Mesenchymal stem cell (in vitro differentiated cells and primary cell): ENCODE results near the gene LDB3.

Experiments
- DNase-seq: peaks from one replicate; pipeline ENCODE4 v3.0.0-alpha.2; 2013
- H2AFZ ChIP-seq: one replicate; pipeline ENCODE4 v1.6.1; 2013; ENCODE audit warnings: low read depth, mild to moderate bottlenecking, control low read depth, inconsistent platforms, low read length, moderate library complexity
- H2AK5ac ChIP-seq: 2 replicates; pipeline ENCODE4 v1.6.1; 2013; ENCODE audit warnings: low read length, moderate library complexity, mild to moderate bottlenecking, inconsistent platforms; ENCODE audit not compliant: severe bottlenecking
- H2BK120ac ChIP-seq: one replicate; pipeline ENCODE4 v1.6.1; 2013; ENCODE audit warnings: low read depth, mild to moderate bottlenecking, inconsistent platforms, low read length, moderate library complexity
- H2BK12ac ChIP-seq, 2 experiments: one replicate each; pipeline ENCODE4 v1.6.1; 2013; ENCODE audit warnings: inconsistent platforms in 2 of 2, low read length in 2 of 2, mild to moderate bottlenecking in 2 of 2, moderate library complexity in 2 of 2, control low read depth in 1 of 2
- H2BK15ac ChIP-seq: one replicate; pipeline ENCODE4 v1.6.1; 2013; ENCODE audit warnings: mild to moderate bottlenecking, low read depth, inconsistent platforms; ENCODE audit not compliant: poor library complexity, severe bottlenecking
- H2BK5ac ChIP-seq: 2 replicates; pipeline ENCODE4 v1.6.1; 2013; ENCODE audit warnings: low read depth, mild to moderate bottlenecking, low read length, control low read depth, inconsistent platforms; ENCODE audit not compliant: poor library complexity, severe bottlenecking
- H3K14ac ChIP-seq, 2 experiments: one replicate each; pipeline ENCODE4 v1.6.1; 2013; ENCODE audit warnings: inconsistent platforms in 2 of 2, low read length in 2 of 2, control low read depth in 1 of 2, mild to moderate bottlenecking in 1 of 2, moderate library complexity in 1 of 2
- H3K18ac ChIP-seq, 2 experiments: one replicate each; pipeline ENCODE4 v1.6.1; 2013; ENCODE audit warnings: inconsistent platforms in 2 of 2, low read length in 2 of 2, control low read depth in 1 of 2, low read depth in 1 of 2, mild to moderate bottlenecking in 1 of 2
- H3K23ac ChIP-seq, 2 experiments: one replicate each; pipeline ENCODE4 v1.6.1; 2013; ENCODE audit warnings: inconsistent platforms in 2 of 2, low read length in 2 of 2, mild to moderate bottlenecking in 2 of 2, moderate library complexity in 2 of 2, control low read depth in 1 of 2
- H3K27ac ChIP-seq: 2 replicates; pipeline ENCODE4 v1.5.1; 2013; ENCODE audit warnings: mild to moderate bottlenecking, moderate library complexity, low read length, control low read depth, inconsistent platforms; ENCODE audit not compliant: poor library complexity, severe bottlenecking
- H3K27me3 ChIP-seq, 2 experiments: 2 replicates each; pipeline versions ENCODE4 v1.6.1 to v1.7.0; 2013; ENCODE audit warnings: low read length in 2 of 2, mild to moderate bottlenecking in 2 of 2, moderate library complexity in 2 of 2, control low read depth in 1 of 2, inconsistent platforms in 1 of 2; ENCODE audit not compliant: control insufficient read depth in 1 of 2, insufficient read depth in 1 of 2
- H3K36me3 ChIP-seq, 2 experiments: 2 replicates each; pipeline versions ENCODE4 v1.6.1 to v1.7.0; 2013; ENCODE audit warnings: low read length in 2 of 2, control low read depth in 1 of 2, inconsistent platforms in 1 of 2, low read depth in 1 of 2, mild to moderate bottlenecking in 1 of 2; ENCODE audit not compliant: insufficient read depth in 2 of 2, control insufficient read depth in 1 of 2
- H3K4ac ChIP-seq, 2 experiments: one replicate each; pipeline ENCODE4 v1.6.1; 2013; ENCODE audit warnings: inconsistent platforms in 2 of 2, low read length in 2 of 2, mild to moderate bottlenecking in 2 of 2, moderate library complexity in 2 of 2, control low read depth in 1 of 2, low read depth in 1 of 2
- H3K4me1 ChIP-seq: 2 replicates; pipeline ENCODE4 v1.6.1; 2013; ENCODE audit warnings: low read depth, low read length, control low read depth; ENCODE audit not compliant: control insufficient read depth, insufficient read depth
- H3K4me2 ChIP-seq: 2 replicates; pipeline ENCODE4 v1.6.1; 2013; ENCODE audit warnings: low read length, mild to moderate bottlenecking, inconsistent platforms; ENCODE audit not compliant: poor library complexity, severe bottlenecking
- H3K4me3 ChIP-seq, 2 experiments: 2 replicates each; pipeline versions ENCODE4 v1.5.1 to v1.7.0; 2013; ENCODE audit warnings: low read length in 2 of 2, mild to moderate bottlenecking in 2 of 2, control low read depth in 1 of 2, low read depth in 1 of 2; ENCODE audit not compliant: insufficient read depth in 1 of 2
- H3K79me1 ChIP-seq: replicated peaks from 2 replicates; pipeline ENCODE4 v1.6.1; 2013; ENCODE audit warnings: mild to moderate bottlenecking, control low read depth, low read length, inconsistent platforms; ENCODE audit not compliant: poor library complexity, severe bottlenecking
- H3K9ac ChIP-seq: 2 replicates; pipeline ENCODE4 v1.7.0; 2013; ENCODE audit warnings: mild to moderate bottlenecking, low read length, moderate library complexity
- H3K9me3 ChIP-seq: 2 replicates; pipeline ENCODE4 v1.7.0; 2013; ENCODE audit warnings: mild to moderate bottlenecking, low read length; ENCODE audit not compliant: control insufficient read depth
- H4K8ac ChIP-seq: one replicate; pipeline ENCODE4 v1.6.1; 2013; ENCODE audit warnings: inconsistent platforms, mild to moderate bottlenecking, low read length, moderate library complexity
- H4K91ac ChIP-seq: one replicate; pipeline ENCODE4 v1.6.1; 2013; ENCODE audit warnings: mild to moderate bottlenecking, low read length, inconsistent platforms
- WGBS: methylation state at CpG from one replicate; pipeline ENCODE4 v1.1.7; 2013; ENCODE audit warnings: mixed read lengths; 5-methylcytosine and 5-hydroxymethylcytosine counted together

Gene LDB3

GRCh38 chr10:86654411-86655172, 13.7 kb upstream of the LDB3 start, which contains the start of gene OPN4:
Gene OPN4, plus strand, starts transcription at chr10:86654547. Its CDS starts 237 bp downstream, at chr10:86654784.
- H3K27me3 ChIP-seq: peaks cover 14 to 22% of the 10 kb centered on the region in 2 experiments
- peaks cover 13% of the 10 kb centered on the region for H3K4me1 ChIP-seq
- H3K14ac ChIP-seq: peak within 1 kb of the TSS in 1 of 2 experiments; percentile 29
- no peak within 1 kb of the TSS for H2BK5ac ChIP-seq
- no peak within 1 kb of the TSS for H3K4ac ChIP-seq
- no peak within 1 kb of the TSS for H2AFZ ChIP-seq
- no peak within 1 kb of the TSS for H3K4me2 ChIP-seq
- H2BK15ac ChIP-seq: no peak within 1 kb of the TSS
- H3K9ac ChIP-seq: no peak within 1 kb of the TSS
- H3K27ac ChIP-seq: no peak within 1 kb of the TSS
- no peak within 1 kb of the TSS for H3K4me3 ChIP-seq
- no peaks in the 10 kb centered on the region for H3K36me3 ChIP-seq
- H3K23ac ChIP-seq: no peak within 1 kb of the TSS
- H2AK5ac ChIP-seq: no peak within 1 kb of the TSS
- peak within 1 kb of the TSS in 1 of 2 experiments; percentile 37 for H2BK12ac ChIP-seq
- WGBS: 90% methylated on average over 17 of the region's 17 CpGs
- no peaks in the 10 kb centered on the region for H3K9me3 ChIP-seq
- H3K79me1 ChIP-seq: no peaks in the 10 kb centered on the region
- H3K18ac ChIP-seq: no peak within 1 kb of the TSS
- H2BK120ac ChIP-seq: no peak within 1 kb of the TSS
- no peak within 1 kb of the TSS for H4K91ac ChIP-seq
- no peak within 1 kb of the TSS for H4K8ac ChIP-seq
- DNase-seq: peak; percentile 37

DNA sequence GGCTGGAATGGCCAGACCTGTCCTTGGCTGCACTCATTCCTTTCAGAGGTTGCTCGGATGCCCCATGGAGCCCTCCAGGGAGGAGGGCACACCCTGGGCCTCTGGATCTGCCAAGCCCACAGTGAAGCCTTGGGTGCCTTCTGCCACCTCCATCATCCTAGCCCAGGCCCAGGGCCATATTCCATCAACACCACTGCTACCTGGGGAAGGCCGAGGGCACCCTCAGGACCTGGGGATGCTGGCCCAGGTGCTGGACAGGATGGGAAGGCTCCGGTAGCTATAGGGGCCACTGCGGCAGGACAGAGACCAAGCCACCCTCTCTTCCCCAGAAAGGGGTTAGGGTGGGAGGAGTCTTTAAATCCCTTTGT, 13.2 kb upstream of the LDB3 start:
- Histone ChIP-seq H2BK5ac (no peak overlapping the region), H3K9me3 (no peaks in the 10 kb centered on the region), H3K4ac (no peak overlapping the region), H3K27me3 (peaks cover 20 to 22% of the 10 kb centered on the region in 2 experiments), H3K36me3 (no peaks in the 10 kb centered on the region), H2AFZ (no peak overlapping the region), H2BK12ac (no peak overlapping the region), H3K27ac (no peak overlapping the region), H2BK120ac (no peak overlapping the region), H3K9ac (no peak overlapping the region), H2AK5ac (no peak overlapping the region), H3K4me3 (no peak overlapping the region), H3K4me1 (peaks cover 9% of the 10 kb centered on the region), H2BK15ac (no peak overlapping the region), H4K91ac (no peak overlapping the region), H3K18ac (no peak overlapping the region), H3K14ac (no peak overlapping the region), H3K4me2 (no peak overlapping the region), H3K23ac (no peak overlapping the region), H4K8ac (no peak overlapping the region), H3K79me1 (no peaks in the 10 kb centered on the region)
- 94% methylated on average over 3 of the region's 4 CpGs for WGBS
- no peak for DNase-seq

DNA sequence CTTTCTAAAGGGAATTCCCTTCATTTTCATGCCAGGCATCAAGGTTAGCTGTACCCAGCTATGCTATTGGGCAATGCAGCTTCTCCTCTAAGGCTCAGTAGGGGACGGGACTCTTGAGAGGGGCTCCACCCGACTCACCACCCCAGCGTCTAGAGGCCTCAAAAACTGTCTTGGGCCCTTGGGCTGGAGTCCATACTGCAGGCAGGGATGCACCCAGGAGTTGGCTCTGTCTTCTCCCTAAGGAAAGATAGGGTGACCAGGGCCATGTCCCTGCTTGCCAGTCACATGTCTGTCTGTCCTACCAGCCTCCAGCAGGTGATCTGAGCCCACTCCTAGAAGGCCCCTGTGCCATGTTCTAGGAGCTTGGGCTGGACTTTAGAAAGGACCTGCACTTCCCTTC, 12.7 kb upstream of the LDB3 start:
- Histone ChIP-seq H2BK12ac (no peak overlapping the region), H3K18ac (no peak overlapping the region)

GRCh38 chr10:86657011-86657395, 11.3 kb upstream of the LDB3 start:
- H2BK15ac ChIP-seq: no peak overlapping the region
- WGBS: 95% methylated on average over 8 of the region's 8 CpGs
- no peaks in the 10 kb centered on the region for H3K36me3 ChIP-seq
- H3K4me2 ChIP-seq: no peak overlapping the region
- no peak overlapping the region for H3K4ac ChIP-seq
- no peak overlapping the region for H2BK12ac ChIP-seq
- no peak overlapping the region for H2AK5ac ChIP-seq
- H2BK120ac ChIP-seq: no peak overlapping the region
- H3K4me1 ChIP-seq: peaks cover 9% of the 10 kb centered on the region
- peak overlapping the region in 1 of 2 experiments; percentile 16 for H3K23ac ChIP-seq
- H3K18ac ChIP-seq: no peak overlapping the region
- H3K27ac ChIP-seq: no peak overlapping the region
- no peak overlapping the region for H2BK5ac ChIP-seq
- DNase-seq: no peak
- H3K14ac ChIP-seq: peak overlapping the region in 1 of 2 experiments; percentile 45
- no peak overlapping the region for H4K8ac ChIP-seq
- no peak overlapping the region for H4K91ac ChIP-seq
- H2AFZ ChIP-seq: no peak overlapping the region
- no peak overlapping the region for H3K9ac ChIP-seq
- no peaks in the 10 kb centered on the region for H3K79me1 ChIP-seq
- H3K27me3 ChIP-seq: peaks cover 22 to 23% of the 10 kb centered on the region in 2 experiments
- no peaks in the 10 kb centered on the region for H3K9me3 ChIP-seq
- H3K4me3 ChIP-seq: no peak overlapping the region

More for the DNA sequence above, 12.7 kb upstream of the LDB3 start:
- H3K9me3 ChIP-seq: no peaks in the 10 kb centered on the region
- H3K27ac ChIP-seq: no peak overlapping the region
- no peak overlapping the region for H3K4ac ChIP-seq
- H2BK5ac ChIP-seq: no peak overlapping the region
- no peak overlapping the region for H2AFZ ChIP-seq
- H3K4me3 ChIP-seq: no peak overlapping the region
- H3K4me2 ChIP-seq: no peak overlapping the region
- WGBS: 91% methylated on average over 3 of the region's 3 CpGs
- H3K27me3 ChIP-seq: peaks cover 22 to 23% of the 10 kb centered on the region in 2 experiments
- H3K23ac ChIP-seq: no peak overlapping the region
- H2AK5ac ChIP-seq: no peak overlapping the region
- no peak overlapping the region for H2BK15ac ChIP-seq
- H4K91ac ChIP-seq: no peak overlapping the region
- no peaks in the 10 kb centered on the region for H3K79me1 ChIP-seq
- DNase-seq: no peak
- no peak overlapping the region for H3K9ac ChIP-seq
- no peak overlapping the region for H3K14ac ChIP-seq
- peaks cover 9% of the 10 kb centered on the region for H3K4me1 ChIP-seq
- no peak overlapping the region for H2BK120ac ChIP-seq
- H4K8ac ChIP-seq: no peak overlapping the region
- H3K36me3 ChIP-seq: no peaks in the 10 kb centered on the region
